ENCODE data around the gene MLLT3. TPM values are rescaled to one million over a fixed set of nuclear protein-coding genes. Genes with fewer than 3 reads are reported as not detected.
A peak's percentile ranks its signal among the peaks of the same experiment; 100 is the strongest.

Gene MLLT3
- total RNA-seq, 1 donor = 84.6 TPM

DNA sequence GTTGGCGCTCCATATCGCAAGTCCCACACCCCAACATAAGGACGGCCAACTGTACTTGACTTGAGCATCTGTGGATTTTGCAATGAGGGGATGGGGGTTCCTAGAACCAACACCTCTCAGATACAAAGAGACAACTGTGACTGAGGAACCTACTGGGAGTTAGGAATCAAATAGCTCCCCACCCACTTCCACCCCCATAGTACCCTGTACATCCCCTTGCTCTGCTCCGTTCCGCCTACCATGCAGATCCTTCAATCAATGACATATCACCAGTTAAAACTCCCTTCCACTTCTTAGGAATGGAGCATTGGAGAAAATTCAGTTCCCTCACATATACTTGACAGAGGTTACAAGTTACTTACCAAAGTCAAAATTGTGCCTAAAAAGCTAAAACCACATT, 140.9 kb downstream of the MLLT3 start:
- DNase-seq (ENCODE audit: low read depth in 2 of 3, low spot score in 2 of 3) = no peak

DNA sequence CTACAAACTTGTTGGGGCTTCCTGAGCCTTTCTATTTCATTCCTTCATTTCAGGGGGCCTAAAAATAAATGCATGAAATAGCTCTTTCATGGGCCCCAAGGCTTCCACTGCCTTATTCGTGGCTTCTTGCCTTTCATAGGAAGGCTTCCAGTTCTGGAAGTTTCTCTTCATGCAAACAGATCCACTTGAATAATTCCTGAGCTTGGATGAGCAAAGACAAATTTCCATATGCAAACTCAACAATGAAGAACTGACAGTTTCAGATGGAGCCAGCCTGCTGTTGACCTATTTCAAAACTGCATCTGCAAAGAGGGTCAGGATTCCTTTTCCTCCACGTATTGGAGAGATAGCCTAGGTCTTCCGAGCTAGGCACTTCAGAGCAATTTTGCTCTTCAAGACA, 142.1 kb downstream of the MLLT3 start:
- DNase-seq (ENCODE audit: low read depth in 2 of 3, low spot score in 2 of 3) = no peak

DNA sequence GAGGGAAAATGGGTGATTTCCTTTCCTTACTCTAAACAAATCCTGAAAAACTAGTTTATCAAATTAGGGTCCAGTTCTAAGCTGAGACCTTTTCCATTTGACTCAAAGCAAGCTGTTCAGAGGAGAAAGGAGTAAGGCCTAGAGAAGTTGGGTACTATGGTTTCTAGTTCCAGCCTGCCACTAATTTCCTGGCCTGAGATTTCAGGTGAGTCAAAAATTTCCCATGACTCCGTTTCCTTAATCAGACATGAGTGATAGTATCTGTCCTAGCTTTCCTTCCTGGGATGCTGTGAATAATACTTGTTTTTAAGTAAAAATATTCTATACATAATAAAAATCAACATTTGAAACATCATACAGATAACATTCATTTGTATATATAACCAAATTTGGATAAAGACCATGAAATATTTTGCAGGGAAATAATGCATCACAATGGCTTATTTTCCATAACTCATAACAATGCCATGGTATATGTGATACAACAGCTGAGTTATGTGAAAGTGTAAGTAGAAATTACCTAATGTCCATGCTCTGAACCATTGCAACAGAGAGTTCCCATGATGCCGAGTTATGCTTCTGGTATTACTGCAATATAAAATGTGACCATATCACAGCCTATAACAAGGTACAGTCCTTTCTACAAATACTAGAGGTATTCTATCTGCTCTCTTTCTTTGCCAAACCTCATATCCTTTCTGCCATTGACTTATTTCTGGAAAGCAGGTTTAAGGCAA, 142.7 kb downstream of the MLLT3 start:
- DNase-seq (ENCODE audit: low read depth in 2 of 3, low spot score in 2 of 3) = no peak

DNA sequence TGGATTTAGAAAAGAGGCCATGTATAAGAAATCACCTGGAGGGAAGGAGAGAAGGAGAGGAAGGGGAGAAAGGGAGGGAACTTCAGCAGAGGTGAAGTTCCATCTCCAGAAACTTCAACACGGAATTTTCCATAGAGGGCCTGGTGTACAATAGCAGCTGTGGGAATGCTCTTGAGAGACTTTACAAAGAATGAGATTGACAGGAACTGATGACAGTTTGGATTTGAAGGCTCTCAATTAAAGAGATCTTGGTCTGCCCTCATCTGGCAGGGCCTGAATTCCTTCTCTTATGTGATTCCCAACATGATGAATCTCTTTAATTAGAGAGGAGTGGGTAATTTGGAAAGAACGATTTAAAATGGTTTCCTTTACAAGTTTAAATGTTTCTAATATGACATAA, 143.5 kb downstream of the MLLT3 start:
- no peak for DNase-seq (ENCODE audit: low read depth in 2 of 3, low spot score in 2 of 3)

DNA sequence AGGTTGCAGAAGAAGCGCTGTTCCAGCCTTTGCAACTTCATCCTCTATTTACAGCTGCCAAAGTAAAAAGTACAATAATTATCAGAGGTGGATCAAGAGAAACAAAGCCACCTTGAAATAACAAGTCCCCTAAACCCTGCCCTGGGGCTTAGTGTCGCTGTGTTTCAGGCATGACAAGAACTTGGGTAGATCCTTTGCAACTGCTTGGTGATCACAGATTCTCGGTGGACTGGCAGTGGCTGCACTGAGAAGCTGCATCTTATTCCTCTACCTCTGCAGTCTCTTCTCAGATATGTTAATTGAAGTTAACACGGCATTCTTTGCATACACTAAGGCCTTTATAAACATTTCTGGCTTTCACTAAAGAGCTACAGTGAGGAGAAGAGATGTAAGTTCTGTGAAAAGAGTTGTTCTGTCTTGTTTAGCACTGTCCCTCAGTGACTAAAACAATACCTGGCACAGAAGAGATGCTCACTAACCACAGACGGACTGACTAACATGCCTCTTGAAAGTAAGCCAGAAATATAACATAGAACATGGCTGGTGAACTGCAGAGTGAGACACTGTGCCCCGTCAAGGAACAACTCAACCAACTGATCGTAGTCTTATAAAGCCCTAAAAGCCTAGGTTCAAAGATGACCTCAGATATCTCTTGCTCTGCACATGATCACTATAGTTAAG, 144.2 kb downstream of the MLLT3 start:
- no peak for DNase-seq (ENCODE audit: low read depth in 2 of 3, low spot score in 2 of 3)

DNA sequence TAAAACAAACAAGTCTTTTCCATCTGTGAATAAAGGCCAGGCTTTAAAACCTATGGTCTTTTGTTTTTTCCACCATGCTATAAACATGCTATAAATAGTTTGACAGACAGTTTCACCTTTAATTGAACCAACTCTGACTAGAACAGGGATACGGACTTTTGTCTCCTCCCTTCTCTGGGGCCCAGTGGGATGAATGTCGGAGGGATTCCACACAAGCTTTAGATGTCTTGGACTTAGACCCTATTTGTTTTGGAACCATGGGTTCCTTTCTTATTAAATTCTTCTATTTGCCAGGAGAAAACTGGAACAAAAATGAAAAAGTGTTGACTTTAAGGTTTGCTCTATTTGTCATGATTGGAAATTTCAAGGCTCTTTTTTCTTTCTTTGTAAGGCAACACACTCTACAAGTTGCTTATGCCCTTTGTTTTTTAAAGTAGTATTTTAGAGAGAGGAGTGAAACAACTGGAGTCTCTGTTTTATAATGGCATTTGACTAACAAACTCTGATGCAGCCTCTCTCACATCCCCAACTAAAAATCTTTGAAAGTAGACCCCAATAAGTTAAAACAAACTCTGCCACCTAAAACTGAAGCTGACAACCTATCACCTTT, 145.3 kb downstream of the MLLT3 start:
- no peak for DNase-seq (ENCODE audit: low read depth in 2 of 3, low spot score in 2 of 3)

DNA sequence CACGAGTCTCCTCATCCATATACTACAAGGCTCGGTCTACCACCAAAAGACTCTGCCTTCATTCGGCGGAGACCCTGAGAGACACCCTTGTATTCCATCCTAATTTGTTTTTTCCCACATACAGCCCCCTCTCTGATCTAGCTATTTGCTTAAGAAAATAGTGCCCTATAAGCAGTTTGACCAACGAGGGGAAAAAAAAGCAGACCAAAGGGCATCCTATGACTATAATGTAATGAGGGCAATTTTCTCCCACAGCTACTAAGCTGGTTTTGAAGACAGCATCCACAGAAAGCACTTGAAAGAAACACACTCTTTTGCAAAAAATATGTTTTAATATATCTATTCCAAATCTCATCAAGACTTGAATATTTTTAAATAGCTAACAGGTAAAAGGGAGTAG, 147.8 kb downstream of the MLLT3 start:
- no peak for DNase-seq (ENCODE audit: low read depth in 2 of 3, low spot score in 2 of 3)

DNA sequence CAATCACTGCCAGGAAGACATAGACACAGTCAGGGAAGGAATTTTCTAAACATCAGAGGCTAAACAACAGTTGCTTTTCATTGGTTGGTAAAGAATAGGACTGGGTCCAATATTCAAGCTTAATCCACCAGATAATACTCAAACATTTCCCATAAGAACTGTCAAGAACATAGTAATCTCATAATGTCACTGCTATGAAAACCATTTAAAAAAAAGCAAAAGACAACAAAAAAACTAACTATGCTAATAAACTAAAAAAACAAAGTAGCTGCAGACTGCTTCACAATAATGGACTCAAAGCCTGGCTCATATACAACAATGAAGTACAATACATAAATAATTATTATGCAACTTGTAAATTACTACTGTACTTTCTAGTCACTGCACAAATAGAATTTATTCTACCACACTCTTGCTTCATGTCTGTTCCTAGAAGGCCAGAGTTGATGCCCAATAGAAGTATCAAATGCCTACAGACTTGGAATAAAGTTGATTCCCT, 148.7 kb downstream of the MLLT3 start:
- no peak for DNase-seq (ENCODE audit: low read depth in 2 of 3, low spot score in 2 of 3)

DNA sequence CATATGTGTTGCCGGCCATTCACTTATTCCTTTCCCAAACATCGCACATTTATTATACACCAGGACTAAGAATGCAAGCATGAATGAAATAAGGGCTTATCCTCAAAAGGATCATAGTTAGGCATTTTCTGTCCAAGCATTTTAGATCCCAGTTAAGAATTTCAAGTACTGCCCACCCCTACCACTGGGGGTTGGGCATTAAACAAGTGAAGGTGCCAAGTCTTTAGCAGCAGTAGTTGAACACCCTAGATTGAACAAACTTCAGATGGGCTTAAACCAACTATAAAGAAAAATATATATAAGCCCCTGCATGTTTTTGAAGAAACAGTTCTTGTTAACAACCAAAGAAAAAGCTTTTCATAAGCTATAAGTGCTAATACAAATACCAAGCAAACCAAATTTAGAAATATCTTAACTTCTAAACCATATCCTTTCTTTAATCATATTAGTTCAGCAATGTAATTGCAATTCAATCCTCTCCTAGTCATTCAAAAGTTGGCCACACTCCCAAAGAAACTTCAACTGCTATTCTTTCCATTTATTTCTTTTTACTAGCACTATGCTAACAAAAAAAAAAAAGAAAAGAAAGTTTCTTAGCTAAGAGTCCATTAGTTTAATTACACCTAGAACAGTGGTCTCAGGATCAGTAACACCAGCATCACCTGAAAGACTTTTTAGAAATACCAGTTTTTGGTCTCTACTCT, 149.8 kb downstream of the MLLT3 start:
- no peak for DNase-seq (ENCODE audit: low read depth in 2 of 3, low spot score in 2 of 3)

DNA sequence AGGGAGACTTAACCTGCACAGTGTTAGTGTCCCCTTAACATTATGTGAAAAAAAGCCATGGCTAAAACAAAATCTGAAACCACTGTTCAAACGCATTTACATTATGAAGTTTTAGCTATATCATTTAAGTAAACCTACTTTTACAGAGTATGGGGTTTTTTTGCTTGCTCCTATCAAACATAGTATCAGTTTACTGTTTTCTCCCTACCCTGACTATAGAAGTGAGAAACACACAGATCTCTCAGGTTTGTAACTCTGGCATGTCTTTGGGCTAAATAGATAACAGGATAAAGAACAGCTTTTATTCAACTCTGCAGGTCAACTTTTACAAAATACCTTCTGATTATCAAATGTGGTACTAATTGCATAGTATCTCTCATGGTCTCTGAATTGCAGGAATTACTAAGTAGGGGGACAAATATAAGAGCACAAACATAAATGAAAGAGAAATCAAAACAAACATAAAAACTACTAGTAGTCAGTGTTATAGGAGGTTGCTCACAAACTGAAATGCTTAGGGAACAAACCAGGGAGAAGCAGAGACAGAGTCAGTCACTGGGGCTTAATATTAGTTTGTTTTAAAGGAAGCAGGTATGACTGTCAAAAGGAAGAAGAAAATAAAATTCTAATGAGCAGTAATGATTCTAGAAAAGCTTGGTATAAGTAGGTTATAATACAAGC, 155.8 kb downstream of the MLLT3 start:
- no peak for DNase-seq (ENCODE audit: low read depth in 2 of 3, low spot score in 2 of 3)

DNA sequence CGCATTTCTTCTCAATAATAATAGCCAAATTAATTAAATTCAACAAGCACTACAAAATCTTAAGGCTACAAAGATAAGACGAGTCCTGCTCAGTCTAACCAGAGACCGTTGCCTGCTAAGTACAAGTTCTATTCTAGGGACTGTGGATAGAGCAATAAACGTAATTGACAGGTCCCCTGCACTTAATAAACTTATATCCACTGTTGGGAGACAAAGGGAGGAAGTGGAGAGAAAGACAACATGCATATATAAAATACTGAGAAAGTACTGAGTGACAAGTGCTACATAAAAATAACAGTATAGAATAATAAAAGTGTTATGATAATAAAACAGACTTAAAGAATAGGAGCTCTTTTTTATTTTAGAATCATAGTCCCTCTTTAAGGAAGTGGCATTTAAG, 158.1 kb downstream of the MLLT3 start:
- DNase-seq (ENCODE audit: low read depth in 2 of 3, low spot score in 2 of 3) = no peak

DNA sequence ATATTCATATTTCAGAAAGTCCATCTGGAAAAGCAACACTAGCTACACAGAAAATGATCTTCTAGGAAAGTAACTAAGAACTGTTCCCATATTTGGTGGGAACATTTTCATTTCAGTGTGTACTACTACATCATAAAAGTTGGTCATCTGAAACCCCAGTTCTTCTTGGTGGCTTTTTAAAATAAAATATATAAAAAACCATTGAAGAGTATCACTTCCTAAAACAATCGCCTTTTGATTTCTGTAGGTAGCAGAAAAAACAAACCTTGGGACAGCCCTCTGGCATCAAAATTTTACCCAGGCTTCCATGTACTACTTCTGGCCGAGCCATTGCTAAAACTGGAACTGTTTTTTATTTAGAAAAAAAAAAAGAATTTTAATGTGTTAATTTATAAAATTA, 158.5 kb downstream of the MLLT3 start:
- no peak for DNase-seq (ENCODE audit: low read depth in 2 of 3, low spot score in 2 of 3)

DNA sequence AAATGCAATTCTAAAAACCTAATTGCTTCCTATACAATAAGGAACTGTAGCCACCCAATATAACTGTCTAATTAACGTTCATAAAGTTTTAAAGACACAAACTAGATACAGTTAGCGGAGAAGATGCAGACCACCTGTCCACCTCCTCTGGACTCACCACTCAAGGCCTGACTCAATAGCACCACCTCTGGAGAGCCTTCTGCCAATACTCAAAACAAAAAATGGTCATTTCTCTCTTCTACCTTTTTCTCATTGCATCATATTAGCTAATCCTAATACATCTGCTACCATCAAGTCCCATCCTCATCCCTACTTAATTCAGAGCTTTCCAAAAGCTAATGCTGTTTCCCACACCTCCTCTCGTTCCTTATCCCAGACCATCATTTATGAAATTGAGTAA, 159.9 kb downstream of the MLLT3 start:
- DNase-seq (ENCODE audit: low read depth in 2 of 3, low spot score in 2 of 3) = no peak

DNA sequence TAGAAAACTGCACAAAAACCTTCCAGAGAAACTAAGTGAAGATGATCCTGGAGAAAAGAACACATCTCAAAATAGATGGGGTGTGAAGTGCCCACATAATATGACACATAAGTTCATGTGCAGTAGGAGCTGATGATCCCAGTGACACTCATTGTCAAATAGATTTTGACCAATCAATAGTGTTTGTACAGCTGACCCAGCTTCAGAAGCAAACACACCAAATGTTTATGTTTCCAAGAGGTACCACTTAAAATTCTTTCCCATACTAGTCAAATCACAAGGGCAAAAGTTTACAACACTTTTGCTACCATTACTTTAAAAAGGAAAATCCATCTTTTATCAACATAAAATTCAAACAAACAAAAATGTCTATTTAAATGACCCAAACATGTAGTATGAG, 175.0 kb downstream of the MLLT3 start:
- no peak for DNase-seq (ENCODE audit: low read depth in 2 of 3, low spot score in 2 of 3)

DNA sequence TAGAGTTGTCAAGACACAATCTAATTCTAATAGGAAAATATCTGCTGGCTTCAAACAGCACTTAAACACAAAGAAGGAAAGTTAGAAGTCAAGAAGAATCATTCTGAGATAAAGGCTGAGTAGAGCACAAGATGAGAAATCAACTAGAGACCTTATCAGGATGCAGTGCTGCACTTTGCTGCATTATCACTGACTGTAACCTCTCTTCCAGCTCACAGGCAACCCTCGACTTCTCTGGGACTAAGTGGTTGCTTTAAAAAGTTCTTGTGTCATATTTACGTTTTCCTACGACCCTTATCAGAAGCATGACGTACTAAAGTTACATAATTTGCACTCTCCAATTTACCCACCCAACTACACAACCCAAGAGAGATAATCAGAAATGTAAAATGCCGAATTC, 176.1 kb downstream of the MLLT3 start:
- DNase-seq (ENCODE audit: low read depth in 2 of 3, low spot score in 2 of 3) = no peak

DNA sequence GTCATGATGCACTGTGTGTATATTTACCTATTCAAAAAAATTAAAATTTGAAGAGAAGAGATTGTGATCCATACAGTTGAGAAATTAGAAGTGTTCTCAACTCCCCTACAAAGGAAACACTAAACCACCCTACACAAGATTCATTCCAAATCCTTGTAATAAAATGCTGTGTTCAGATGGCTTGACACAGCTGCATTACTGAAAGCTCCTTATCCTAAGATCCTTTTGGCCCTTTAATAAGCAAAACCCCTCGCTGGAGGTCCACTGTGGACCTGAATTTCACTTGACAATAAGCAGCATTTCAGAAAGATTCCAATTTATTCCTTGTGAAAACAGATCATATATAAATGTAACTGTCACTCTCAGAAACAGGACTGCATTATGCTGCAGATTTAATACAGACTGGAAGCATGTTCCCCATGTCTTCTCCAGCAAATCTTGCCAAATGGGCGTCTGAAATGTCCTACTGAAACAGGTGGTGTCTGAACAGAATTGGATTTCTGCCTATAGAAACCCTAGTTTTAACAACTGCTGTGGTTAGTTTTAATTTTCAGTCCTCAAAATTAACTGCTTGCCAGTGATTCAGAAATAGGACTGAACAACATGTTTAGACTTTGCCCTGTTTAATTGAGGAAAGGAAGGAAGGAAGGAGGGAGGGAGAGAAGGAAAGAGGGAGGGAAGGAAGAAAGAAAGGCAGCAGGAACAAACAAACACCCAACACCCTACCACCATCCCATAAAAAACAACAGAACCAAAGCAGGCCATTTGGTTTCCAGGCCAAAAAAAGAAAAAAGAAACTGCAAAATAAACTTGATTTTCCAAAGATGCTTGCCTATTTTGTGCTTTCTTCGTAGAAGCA, 179.6 kb downstream of the MLLT3 start:
- DNase-seq (ENCODE audit: low read depth in 2 of 3, low spot score in 2 of 3) = no peak

DNA sequence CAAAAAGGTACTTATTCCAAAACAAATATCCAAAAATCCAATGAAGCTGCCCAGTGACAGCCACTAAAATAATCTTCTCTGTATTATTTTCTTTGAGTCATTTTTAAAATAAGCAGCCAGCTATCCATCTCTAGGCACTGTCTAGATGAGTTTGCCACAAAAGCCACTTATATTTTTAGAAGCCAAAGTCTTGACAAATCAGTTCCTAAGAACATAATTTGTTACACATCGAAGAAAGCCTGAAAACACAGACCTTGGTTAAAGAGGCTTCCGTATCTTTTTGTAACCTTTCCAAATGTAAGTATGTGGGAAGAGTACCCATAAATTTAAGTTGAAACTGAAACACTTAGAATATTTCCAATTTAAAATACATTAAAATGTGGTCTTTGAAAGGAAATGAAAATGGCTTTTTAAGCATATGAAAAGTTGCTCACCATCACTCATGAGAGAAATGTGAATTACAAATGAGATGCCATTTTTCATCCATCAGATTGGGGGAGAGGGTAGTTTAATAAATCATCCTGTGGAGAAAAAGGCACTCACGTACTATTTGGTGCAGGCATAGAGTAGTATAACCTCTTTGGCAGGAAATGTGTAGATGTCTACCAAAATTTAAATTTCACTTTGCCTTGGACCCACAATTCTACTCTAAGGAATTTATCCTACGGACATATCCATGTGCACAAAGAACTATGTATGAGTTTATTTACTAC, 180.4 kb downstream of the MLLT3 start:
- DNase-seq (ENCODE audit: low read depth in 2 of 3, low spot score in 2 of 3) = peak in 1 of 3 donors; percentile 27

DNA sequence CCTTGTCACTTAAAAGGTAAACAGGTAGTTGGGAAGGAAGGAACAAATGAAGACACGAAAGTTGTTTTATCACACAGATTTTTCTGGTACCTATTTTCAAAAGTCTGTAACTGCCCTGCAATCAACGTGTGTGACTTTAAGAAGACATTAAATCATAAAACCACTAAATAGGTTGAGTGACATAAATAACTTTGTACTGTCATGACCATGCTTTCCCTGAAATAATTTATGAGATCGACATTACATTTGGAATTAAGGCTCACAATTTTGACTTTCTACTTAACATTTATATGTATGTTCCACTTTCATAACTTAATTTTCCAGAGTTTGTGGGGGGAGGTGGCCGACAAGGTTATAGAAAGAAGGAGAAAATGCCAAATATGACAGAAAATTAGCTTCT, 181.1 kb downstream of the MLLT3 start:
- DNase-seq (ENCODE audit: low read depth in 2 of 3, low spot score in 2 of 3) = peak in 1 of 3 donors; percentile 11

DNA sequence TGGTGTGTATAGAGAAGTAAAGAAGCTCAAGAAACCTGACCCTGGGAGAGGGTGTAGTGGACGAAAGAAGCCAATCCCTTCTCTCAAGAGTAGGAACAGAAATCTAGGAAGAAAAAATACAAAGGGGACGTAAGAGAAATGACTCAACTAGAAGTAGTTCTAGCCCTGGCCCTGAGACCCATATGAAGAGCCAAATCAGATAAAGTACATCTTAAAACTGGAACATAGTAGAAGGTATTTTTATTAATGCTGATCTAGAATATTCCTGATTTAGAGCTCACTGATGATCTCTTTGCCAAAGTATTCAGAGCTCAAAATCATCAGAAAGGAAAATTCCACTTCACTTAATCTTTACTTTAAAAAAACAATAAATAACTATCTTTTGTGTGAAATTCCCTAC, 184.8 kb downstream of the MLLT3 start:
- no peak for DNase-seq (ENCODE audit: low read depth in 2 of 3, low spot score in 2 of 3)

All from hematopoietic multipotent progenitor cell (in vitro differentiated cells).